NCI-H524 treated with DMSO at 0.1 percent for 48 hours (cell line): ENCODE results near the gene APRT.

Experiments
- DNase-seq: peaks from one replicate; lab custom pipeline; 2025; lab: John Stamatoyannopoulos, UW

APRT gene

GRCh38 chr16:88787579-88788314 is 24.0 kb downstream of the APRT start:
- no peak for DNase-seq

- no peak for DNase-seq
Measured at GRCh38 chr16:88785106-88785924, 26.4 kb downstream of the APRT start, which contains the start of gene PIEZO1. TSS of gene PIEZO1 (minus strand) at chr16:88785220. CDS start at chr16:88784964, 256 bp downstream.

- no peak for DNase-seq
Measured at GRCh38 chr16:88784856-88785105, 26.9 kb downstream of the APRT start.

- DNase-seq = no peak
Measured at GRCh38 chr16:88784074-88784855, 27.5 kb downstream of the APRT start.

- DNase-seq = no peak
Measured at GRCh38 chr16:88783391-88784073, 28.2 kb downstream of the APRT start.

DNA sequence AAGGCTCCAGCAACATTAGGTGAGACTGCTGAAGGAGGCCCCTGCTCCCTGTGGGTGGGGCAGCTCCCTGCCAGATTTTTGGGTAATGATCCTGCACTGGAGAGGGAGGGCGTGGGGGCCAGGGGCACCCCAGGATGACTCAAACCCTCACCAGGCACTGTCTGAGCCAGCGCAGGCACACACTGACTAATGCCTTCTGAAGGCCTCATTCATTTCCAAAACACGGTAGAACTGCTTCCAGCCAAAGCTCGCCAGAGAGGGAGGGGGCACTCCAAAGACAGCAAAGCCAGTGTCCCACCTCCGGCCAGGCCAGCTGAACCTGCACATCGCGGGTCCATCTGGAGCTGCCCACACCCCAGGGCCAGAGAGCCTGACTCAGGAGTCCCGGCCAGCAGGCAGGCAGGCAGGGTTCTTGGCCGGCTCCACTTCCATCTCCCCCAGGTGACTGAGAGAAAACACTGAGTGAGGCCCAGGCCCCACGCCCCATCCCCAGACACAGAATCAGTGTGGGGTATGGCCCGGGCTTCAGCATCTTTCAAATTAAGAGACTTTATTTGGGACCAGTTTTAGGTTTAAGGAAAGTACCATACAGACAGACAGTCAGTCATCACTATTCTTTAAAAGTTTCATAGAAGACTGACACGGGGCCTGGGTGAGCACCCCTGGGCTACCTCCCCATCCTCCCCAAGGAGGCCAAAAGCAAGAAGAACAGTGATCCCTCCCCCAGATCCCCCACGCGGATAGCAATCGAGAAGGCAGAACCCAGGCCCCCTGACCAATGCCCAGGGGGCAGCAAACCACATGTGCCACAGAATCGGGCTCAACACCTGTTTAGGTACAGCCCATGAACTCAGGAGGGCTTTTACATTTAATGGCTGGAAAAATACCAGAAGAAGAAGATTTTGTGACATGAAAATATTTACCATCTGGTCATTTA is 29.0 kb downstream of the APRT start:
- no peak for DNase-seq

- DNase-seq = no peak
Measured at GRCh38 chr16:88781140-88782077, 30.3 kb downstream of the APRT start.

GRCh38 chr16:88780142-88781062 is 31.3 kb downstream of the APRT start:
- no peak for DNase-seq

GRCh38 chr16:88779406-88780141 is 32.2 kb downstream of the APRT start:
- no peak for DNase-seq

DNA sequence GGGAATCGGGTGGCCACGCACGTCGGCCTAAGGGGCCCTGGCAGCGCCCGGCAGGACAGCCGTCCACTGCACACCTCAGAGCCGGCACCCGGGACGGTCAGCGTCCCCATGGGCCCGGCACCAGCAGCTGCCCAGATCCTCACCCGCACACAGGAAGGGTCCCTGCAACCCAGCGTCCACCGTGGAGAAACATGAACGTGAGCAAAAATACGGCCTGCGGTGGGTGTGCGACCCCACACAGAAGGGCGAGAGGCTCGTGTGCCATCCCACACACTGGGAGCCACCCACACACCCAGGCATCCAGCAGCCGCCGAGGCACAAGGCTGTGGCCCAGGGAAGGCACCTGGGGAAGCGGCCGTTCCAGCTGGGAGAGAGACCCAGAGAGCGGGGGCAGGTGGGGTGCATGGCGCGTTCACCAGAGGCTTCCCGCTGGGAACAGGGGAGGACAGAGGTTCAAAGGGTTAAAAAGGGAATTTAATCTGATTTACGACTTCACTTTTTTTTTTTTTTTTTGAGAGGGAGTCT is 33.1 kb downstream of the APRT start:
- no peak for DNase-seq

DNA sequence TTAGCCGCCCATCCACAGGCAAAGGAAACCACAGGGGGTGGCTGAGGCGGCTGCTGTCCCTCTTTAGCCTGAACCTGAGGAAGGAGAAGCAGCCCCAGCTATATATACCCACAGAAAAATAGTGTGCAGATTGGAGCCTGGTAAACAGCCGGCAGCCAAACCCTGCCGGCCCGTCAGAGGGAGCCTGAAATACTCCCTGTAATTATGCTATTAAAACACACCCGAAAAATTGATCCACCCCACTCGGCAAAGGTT is 33.5 kb downstream of the APRT start:
- no peak for DNase-seq

DNA sequence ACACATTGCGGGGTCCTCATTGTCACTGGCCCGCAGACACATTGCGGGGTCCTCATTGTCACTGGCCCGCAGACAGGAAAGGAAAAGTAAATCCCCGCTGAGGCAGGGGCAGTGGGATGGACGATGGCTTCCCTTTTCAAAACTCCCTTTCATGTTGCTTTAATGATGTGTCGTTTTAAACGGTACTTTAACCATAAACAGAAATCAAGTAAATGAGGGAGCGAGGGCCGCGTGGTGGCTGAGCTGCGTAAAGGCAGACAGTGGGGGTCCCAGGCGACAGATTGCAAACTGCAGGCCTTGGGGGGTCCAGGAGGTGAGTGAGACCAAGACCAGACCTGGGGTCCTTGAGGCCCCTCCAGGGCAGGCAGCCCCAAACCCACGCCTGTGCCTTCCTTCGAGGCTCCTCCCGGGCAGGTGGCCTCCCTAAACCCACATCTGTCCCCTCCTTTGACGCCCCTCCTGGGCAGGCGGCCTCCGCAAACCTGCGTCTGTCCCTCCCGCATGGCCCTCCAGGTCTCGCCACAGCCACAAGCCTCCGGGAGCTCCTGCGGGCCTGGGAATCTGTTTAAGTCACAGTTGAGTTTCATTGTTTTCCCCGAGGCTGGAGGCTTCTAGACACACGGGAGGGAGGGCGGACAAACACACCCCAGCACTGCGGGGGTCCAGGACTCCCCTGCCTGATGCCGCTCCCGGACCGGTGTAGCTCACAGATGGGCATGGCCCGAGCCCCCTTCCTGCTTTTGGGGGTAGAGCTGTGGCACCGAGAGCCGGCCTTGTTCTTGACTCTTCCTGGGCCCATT is 34.1 kb downstream of the APRT start:
- no peak for DNase-seq

DNA sequence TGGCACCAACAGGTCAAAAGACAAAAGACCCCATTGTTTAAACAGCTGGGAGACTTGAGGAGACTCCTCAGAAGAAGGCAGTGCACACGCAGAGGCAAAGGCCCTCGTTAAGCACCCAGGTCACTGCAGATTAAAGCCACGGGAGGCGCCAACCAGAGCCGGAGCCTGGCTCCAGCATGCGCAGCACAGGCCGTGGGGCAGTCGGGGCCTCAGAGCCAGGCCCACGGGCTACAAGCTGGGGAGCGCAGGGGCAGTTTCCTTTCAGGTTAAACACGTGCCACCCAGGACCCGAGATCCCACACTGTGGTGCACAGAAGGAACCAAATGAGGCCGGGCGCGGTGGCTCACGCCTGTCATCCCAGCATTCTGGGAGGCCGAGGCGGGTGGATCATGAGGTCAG is 35.9 kb downstream of the APRT start:
- DNase-seq = no peak

- DNase-seq = no peak
Measured at GRCh38 chr16:88774544-88775393, 37.0 kb downstream of the APRT start.

- no peak for DNase-seq
Measured at GRCh38 chr16:88773812-88774291, 37.9 kb downstream of the APRT start.
